ENCODE results near the gene SERINC4.
"Not testable (repeated sequence)": the region's sequence is repeated elsewhere in the genome, so short reads cannot be mapped to it uniquely, and the experiment has no call there.

SERINC4 gene

DNA sequence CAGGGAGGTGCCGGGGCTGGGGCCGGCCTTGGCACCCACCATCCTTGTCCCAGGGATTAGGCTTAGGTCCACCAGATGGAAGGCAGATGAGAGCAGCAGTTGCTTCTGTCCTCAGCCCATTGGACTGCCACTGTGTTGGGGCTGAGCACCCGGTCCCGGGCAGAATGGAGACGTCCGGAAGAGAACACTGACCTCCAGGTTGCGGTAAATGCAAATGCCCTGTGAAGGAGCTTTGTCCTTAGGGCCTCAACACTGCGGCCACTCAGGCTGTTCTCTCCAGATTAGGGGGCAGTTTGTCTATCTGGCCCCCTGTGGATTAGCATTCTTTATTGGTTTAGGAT, at the start of gene SERINC4:
Gene SERINC4 (minus strand): TSS at position 276 of the 341 bp plus-strand sequence. CDS start 234 bp downstream, at position 42.
- DNase-seq: no peak

DNA sequence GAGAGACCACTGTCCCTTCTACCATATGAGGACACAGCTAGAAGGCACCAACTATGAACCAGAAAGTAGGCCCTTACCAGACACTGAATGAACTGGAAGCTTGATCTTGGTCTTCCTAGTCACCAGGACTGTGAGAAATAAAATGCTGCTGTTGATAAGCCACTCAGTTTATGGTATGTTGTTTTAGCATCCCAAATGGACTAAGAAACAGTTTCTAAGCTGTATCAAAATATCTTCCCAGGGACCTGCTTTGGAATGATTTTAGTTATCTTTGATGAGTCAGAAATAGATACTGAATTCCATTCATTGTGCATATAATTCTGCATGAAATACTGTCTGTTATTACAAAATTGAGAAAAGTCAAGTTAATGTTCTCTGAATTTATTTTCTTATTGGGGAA, 45.4 kb upstream of the SERINC4 start:
- DNase-seq: no peak

DNA sequence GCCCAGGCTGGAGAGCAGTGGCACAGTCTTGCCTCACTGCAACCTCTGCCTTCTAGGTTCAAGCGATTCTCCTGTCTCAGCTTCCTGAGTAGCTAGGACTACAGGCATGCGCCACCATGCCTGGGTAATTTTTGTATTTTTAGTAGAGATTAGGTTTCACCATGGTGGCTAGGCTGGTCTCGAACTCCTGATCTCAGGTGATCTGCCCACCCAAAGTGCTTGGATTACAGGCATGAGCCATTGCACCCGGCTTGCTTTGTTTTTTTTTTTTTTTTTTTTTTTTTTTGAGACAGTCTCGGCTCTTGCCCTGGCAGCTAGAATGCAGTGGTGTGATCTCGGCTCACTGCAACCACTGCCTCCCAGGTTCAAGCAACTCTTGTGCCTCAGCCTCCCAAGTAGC, 32.5 kb upstream of the SERINC4 start:
- not testable (repeated sequence) for DNase-seq

DNA sequence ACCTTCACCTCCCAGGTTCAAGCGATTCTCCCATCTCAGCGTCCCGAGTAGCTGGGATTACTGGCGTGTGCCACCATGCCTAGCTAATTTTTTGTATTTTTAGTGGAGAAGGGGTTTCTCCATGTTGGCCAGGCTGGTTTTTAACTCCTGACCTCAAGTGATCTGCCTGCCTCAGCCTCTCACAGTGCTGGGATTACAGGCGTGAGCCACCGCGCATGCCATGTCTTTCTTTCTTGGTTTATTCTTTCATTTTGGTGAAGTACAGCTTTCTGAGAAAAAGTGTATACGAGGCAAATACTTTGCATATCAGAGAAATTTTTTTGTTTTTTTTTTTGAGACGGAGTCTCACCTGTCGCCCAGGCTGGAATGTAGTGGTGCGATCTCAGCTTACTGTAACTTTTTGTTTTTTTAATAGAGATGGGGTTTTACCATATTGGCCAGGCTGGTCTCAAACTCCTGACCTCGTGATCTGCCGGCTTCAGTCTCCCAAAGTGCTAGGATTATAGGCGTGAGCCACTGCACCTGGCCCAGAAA, 31.6 kb upstream of the SERINC4 start:
- not testable (repeated sequence) for DNase-seq

DNA sequence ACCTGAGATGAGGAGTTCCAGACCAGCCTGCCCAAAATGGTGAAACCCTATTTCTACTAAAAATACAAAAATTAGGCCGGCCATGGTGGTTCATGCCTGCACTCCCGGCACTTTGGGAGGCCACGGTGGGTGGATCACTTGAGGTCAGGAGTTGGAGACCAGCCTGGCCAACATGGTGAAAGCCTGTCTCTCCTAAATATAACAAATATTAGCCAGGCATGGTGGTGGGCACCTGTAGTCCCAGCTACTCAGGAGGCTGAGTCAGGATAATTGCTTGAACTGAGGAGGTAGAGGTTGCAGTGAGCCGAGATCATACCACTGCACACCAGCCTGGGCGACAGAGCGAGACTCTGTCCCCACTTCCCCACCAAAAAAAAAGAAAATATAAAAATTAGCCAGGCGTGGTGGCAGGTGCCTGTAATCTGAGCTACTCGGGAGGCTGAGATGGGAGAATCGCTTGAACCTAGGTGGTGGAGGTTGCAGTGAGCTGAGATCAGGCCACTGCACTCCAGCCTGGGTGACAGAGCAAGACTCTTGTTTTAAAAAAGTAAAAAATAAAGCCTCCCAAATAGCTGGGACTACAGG, 30.8 kb upstream of the SERINC4 start:
- not testable (repeated sequence) for DNase-seq

DNA sequence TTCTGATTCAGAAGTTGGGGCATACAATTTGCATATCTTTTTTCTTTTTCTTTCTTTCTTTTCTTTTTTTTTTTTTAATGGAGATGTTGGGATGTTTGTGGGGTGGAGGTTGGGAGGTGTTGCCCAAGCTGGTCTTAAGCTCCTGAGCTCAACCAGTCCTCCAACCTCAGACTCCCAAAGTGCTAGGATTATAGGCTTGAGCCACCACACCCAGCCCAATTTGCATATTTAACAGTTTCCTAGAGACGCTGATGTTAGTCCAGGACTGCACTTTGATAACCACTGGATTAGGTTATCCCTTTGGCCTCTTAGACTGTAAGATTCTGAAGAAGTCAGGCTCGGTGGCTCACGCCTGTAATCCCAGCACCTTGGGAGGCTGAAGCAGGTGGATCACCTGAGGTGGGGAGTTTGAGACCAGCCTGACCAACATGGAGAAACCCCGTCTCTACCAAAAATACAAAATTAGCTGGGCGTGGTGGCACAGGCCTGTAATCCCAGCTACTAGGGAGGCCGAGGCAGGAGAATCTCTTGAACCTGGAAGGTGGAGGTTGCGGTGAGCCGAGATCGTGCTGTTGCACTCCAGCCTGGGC, 30.0 kb upstream of the SERINC4 start:
- DNase-seq: not testable (repeated sequence)

DNA sequence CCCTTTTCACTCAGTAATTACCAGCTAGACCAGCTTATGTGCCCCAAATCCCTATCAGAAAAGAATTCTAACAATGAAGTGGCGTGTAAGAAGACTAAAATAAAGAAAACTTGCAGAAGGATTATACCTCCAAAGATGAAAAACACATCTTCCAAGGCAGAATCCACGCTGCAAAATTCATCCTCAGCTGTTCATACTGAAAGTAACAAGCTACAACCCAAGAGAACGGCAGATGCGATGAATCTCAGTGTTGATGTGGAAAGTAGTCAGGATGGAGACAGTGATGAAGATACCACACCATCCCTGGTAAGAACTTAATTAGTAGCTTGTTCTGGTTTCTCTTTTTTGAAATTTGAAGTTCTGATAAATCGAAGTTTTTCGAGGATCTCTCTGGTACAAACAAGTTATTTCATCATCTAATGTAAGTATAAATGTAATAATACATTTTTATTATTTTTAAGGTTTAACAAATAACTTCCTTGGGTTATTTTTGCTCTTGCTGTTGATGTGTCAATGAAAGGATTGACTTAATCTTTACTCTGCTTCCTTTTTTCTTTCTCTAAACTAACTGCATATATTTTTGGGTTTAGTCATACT, 28.1 kb upstream of the SERINC4 start:
- no peak for DNase-seq

DNA sequence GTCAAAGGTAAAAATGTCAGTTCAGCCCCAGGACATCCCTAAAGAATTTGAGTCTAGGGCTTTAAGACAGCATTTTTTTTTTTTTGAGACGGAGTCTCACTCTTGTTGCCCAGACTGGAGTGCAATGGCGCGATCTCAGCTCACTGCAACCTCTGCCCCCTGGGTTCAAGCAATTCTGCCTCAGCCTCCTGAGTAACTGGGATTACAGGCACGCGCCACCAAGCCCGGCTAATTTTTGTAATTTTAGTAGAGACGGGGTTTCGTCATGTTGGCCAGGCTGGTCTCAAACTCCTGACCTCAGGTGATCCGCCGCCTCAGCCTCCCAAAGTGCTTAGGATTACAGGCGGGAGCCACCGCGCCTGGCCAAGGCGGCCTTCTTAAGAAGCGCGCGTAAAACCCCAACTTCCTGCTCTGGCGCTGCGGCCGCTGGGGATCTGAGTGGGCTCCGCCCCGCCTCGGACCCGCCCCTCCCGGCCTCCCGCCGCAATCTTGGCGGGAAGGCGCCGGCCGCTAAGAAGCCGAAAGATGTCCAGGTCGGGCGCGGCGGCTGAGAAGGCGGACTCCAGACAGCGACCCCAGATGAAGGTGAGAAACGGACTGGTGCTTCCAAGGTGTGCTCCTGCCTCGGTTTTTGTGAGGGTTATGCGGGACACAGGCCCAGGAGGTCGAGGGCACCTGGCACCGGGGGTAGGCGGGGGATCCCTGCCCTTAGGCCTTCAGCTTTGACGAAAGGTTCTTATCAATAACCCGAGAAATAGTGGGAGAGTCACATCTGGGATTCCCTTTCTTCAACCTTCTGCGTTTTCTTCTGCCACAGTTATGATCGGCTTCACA, 26.7 kb upstream of the SERINC4 start, which contains the start of gene WDR76:
Gene WDR76 (plus strand): TSS at position 495 of the 834 bp plus-strand sequence. CDS start 31 bp downstream, at position 526.
- DNase-seq: peak; percentile 74

DNA sequence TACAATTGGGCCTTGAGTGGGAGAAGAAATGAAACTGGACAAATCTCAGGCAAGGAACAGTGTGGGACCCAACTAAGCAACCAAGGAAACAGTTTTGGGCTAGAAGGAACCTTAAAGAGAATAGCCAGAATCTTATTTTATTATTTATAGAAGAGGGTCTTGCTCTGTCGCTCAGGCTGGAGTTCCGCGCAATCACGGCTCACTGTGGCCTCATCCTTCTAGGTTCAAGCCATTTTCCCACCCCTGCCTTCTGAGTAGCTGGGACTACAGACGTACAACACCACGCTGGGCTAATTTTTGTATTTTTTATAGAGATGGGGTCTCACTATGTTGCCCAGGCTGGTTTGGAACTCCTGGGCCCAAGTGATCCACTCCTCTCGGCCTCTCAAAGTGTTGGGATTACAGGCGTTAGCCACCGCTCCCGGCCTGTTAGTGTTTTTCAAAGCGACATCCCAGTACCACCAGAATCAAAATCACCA, 26.0 kb upstream of the SERINC4 start:
- DNase-seq: no peak

DNA sequence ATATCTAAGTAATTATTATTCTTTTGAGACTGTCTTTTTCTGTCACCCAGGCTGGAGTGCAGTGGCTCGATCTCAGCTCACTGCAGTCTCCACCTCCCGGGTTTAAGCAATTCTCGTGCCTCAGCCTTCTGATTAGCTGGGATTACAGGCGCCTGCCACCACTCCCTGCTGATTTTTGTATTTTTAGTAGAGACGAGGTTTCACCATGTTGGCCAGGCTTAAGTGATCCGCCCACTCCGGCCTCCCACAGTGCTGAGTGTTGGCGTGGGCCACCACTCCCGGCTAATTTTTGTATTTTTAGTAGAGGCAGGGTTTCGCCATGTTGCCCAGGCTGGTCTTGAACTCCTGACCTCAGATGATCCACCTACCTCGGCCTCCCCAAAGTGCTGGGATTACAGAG, 25.3 kb upstream of the SERINC4 start:
- DNase-seq: not testable (repeated sequence)

DNA sequence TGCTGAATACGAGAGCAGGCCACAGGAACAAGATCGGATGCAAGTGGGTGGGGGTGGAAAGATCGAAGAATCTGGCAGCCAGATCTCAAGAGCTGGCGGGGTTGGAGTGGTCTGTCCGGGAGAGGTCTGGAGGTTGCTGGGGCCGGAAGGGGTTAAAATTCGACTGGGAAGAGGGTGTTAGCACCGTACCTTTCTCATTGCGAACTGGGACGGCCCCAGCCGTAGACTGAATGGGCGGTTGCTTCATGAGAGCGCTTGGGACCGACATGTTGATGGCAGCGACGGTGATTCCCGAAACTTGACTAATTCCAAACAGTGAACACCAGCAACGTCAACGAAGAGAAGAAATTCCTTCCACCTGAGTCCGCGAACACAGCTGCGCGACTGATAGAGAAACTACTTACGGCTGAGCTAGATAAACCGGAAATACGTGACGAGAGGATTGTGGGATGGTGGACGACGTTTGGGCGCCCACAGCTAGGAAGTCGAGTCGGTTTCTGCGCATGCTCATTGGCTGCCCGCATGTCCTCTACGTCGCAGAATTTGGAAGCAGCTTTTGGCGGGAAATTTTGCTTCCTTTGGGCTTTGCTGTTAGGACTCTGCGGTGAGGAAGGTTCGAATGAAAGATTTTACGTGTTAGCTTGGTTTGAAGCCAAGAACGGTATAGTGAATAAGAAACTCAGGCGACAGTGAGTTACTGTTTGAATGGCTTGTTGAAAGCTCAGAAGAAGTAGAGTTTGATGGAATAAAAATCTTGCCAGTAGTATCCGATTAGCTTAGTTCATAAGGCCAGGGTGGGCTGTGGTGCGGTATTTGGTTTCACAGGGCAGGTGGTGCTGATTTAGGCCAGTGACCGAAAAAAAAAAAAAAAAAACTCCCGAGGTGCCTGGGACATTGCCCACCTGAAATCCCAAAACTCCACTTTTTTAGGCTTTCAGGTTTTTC, 24.6 kb upstream of the SERINC4 start, which contains the start of gene MFAP1:
Gene MFAP1 (minus strand): TSS at position 389 of the 945 bp plus-strand sequence. CDS start 121 bp downstream, at position 268.
- peak; percentile 95 for DNase-seq

DNA sequence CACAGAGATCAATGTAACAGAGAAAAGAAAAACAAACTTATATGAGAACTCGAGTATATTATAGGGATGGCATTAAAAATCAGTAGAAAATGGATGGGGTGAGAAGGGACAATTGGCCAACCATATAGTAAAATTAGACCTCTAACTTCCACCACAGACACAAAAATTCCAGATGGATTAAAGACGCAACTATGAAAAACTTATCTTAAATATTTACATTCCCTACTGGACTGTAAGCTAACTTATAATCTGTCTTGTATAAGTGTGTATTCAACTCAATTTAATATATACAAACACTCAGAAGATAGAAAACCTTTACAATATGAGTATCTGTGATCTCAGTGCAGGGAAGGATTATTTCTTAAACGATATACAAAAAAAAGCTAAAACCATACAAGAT, 21.5 kb upstream of the SERINC4 start:
- DNase-seq: no peak

DNA sequence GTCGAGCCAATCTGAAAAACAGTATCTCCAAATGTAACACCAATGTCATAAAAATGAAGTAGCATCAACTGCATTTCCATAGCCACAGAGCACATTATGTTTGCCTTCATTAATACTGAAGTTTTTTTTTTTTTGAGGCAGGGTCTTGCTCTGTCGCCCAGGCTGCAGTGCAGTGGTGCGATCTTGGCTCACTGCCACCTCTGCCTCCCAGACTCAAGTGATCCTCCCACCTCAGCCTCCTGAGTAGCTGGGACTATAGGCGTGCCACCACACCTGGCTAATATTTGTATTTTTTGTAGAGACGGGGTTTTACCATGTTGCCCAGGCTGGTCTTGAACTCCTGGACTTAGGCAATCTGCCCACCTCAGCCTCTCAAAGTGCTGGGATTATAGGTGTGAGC, 15.0 kb upstream of the SERINC4 start:
- DNase-seq: not testable (repeated sequence)

DNA sequence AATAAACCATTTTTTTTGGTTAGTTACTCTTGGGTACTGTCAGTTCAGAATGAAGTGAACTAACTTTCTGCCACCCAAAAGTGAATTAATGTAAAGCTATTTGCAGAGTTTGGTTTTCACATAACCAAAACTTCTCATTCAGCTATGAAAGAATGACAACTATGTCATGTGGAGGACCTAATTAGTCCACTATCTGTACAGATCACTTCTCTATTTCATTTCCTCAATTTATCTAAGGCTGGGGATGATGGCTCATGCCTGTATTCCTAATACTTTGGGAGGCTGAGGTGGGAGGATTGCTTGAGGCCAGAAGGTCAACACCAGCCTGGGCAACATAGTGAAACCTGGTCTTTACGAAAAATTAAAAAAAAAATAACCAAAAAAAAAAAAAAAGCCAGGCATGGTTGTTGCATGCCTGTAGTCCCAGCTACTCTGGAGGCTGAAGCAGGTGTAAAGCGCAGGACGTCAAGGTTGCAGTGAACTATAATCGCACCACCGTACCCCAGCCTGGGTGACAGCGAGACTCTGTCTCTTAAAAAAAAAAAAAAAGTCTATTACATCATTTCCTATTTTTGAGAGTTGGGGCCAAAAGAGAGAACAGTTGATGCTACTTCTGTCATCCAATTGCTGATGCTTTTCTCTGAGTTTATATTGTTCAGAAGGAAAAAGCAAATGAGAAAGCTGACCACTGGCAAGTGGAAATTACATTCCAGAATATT, 9.1 kb upstream of the SERINC4 start:
- no peak for DNase-seq

DNA sequence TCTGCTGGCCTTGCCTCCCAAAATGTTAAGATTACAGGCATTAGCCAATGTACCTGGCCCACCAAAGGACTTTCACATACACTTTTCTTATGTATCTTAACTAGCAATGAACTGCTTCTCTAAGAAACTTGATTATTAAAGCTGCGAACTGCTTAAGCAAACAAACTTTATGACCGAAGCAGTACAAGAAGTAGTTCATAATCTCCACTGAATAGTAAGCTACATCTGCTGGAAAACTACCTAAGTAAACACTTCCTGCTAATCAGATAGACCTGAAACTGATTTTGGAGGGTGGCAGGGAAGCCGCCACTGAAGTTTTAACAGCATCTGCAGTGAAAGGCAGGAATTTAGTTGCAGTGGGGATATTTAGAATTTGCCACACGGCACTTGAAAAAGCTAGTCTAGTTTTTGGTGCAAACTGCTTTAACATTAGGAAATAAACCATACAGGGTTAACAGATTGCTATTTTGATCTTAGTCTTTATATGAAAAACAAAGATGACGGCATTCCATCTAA, 8.5 kb upstream of the SERINC4 start:
- no peak for DNase-seq

DNA sequence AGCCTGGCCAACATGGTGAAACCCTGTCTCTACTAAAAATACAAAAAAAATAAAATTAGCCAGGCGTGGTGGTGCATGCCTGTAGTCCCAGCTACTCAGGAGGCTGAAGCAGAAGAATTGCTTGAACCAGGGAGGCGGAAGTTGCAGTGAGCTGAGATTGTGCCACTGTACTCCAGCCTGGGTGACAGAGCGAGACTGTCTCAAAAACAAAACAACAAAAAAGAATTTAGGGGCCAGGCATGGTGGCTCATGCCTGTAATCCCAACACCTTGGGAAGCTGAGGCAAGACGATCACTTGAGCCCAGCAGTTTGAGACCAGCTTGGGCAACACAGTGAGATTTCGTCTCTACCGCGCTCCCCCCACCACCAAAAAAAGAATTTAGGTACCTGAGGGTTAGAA, 2.7 kb upstream of the SERINC4 start:
- DNase-seq: not testable (repeated sequence)

DNA sequence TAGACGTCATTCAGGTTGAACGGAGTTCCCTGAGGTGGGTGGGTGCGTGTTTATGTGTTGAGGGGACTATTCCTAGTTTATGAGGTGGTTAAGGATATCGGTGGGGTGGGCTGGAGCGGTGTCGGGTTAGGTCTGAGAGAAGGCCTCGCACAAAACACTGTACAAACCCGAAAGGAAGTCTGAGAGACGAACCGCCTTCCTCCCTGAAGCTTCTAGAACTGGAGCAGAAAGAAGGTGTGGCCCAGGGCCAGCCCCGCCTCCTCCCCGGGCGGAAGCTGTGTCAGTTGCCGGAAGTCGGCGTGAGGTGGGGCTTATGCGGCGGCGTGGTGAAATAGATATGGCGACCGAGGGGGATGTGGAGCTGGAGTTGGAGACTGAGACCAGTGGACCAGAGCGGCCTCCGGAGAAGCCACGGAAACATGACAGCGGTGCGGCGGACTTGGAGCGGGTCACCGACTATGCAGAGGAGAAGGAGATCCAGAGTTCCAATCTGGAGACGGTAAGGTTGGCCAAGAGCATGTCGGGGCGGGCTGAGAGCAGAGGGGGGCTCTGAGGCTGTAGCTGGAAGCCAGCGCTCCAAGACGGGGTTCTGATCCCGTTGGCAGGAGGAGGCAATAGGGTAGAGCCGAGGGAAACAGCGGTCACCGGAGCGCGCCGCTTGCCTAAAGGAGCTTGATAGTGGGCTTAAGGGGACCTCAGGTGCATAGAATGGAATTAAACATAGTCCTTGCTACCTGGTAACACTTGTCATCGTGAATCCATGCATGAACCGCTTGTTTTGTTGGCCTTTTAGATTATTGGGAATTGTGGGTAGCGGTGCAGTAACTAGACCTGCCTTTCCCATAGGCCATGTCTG, 494 bp upstream of the SERINC4 start, which contains the start of gene HYPK:
Gene HYPK (plus strand): TSS at position 314 of the 856 bp plus-strand sequence. CDS start 24 bp downstream, at position 338.
- peak; percentile 77 for DNase-seq

DNA sequence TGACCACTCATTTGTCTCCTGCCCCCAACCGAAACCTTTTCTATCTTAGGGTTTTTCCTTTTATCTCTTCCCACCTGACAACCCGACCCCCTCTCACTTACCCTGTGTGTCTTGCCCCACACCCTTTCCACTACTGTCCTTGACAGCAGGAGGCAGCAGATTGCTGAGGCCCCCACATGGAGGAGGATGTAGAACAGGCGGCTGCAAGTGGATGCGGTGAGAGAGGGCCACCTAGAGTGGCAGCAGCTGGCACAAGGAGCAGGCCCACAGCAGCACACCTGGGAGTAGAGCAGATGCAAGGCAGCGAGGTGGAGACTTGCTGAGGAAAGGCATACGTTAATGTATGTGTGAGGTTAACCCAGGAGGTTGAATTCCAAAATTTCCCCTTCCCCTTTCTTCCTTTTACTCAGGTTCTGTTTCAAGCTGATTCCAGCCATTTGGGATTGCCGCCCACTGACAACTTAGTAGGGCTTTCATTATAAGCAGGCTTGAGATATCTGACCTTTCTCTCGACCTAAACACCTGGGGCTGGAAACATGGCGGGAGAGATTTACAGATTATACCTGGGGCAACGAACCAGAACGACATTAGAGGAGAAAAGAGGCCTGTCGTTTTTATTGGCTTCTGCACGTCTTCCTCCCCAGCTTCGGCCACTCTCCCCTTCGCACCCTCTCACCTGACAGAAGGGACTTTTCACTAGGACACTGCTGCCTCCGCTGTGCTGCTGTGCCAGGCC, 643 bp downstream of the SERINC4 start:
- DNase-seq: no peak

DNA sequence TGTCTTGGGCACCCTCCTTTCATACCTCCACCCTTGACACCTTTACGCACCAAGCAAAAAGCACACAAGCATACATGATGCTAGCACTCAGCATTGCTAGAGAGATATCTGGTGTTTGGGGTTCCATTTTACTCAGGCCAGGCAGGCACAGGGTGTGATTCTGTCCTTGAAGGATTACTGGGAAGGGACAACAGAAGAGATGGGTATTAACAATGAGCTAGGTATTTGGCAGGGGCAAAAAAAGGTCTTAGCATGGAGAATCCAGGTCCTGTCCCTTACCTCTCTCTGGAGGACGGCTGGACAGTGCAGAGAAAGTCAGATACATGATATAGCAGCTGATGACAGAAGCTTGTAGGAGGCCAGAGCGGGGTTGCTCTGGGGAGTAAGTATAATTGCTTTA, 3.5 kb downstream of the SERINC4 start:
- no peak for DNase-seq

Measured in NCI-H1092 treated with DMSO at 0.1 percent for 48 hours (cell line).